Hematopoietic multipotent progenitor cell (in vitro differentiated cells): Measurements from ENCODE around the gene SLBP. TPM values are rescaled to one million over a fixed set of nuclear protein-coding genes. Genes with fewer than 3 reads are reported as not detected.

Source experiments
- DNase-seq, 3 donors: peaks; one replicate each; pipeline ENCODE4 v3.0.0-alpha.2; 2011 to 2015; ENCODE audit warnings: low read depth in 2 of 3, low spot score in 2 of 3
- small RNA-seq: library from RNA; depleted of rRNA; stranded (forward); fragments of <200 nt; gene quantifications from one replicate; pipeline ENCODE3, GENCODE V24; 2012
- total RNA-seq: library from RNA; depleted of rRNA; stranded (reverse); fragments of >200 nt; gene quantifications from one replicate; pipeline ENCODE4 v1.2.3, GENCODE V29; 2012

SLBP gene
- total RNA-seq, 1 donor: 39.0 TPM

- no peak for DNase-seq
Observed at GRCh38 chr4:1658146-1658545, 54.0 kb downstream of the SLBP start.

GRCh38 chr4:1656986-1657385 lies 55.1 kb downstream of the SLBP start:
- DNase-seq: no peak

GRCh38 chr4:1656132-1656531 lies 56.0 kb downstream of the SLBP start:
- DNase-seq: no peak

GRCh38 chr4:1655676-1656075 lies 56.4 kb downstream of the SLBP start:
- DNase-seq: no peak

- DNase-seq: no peak
Observed at GRCh38 chr4:1655081-1655480, 57.0 kb downstream of the SLBP start.

DNA sequence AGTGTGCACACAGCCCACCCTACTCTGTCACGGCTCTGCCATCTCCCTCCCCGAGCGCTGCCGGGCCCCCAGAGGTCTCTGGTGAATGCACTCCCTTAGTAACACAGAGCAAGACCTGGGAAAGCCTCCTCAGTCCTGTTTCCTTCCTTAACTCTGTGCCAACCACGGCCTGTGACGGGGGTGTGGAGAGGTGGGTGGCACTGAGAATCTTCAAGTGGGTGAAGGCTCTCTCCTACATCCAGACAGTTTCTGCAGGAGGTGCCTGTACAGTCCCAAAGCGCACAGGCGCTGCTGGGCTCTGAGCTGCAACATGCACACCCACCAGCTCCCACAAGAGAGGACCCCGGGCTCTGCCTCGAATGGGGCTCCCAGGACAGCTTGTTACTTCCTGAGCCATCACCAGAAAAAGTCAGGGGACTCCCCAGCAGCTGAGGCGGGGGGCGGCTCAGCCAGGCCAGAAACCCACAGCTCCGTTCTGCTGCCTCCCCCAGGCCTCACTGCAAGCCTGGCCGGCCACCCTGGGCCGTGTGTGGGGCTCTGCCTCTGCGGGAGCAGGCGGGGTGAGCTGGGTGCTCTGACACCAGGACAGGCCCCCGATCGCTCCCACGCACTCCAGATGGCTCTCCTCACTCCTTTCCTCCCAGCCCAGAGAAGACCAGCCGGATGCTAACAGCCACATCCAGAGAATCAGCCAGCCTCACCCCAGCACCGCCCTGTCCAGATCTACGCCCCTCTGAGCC lies 57.7 kb downstream of the SLBP start:
- no peak for DNase-seq

DNA sequence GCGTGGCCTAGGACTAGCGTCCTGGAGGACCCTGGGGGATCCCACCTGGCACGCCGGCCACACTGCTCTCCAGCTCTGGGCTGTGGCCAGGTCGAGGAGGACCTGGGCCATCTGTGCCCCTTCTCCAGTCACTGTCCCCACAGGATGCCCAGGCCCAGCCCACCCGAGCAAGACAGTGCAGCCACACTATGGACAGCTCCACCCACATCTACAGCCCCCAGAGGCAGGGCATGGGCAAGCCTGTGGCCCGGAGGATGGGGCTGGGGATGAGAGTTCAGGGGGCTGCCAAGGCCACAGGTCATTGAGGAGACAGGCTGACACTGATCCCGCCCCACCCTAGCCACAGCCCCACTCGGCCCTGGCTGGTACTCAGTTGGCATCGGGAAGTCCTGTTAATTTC lies 58.3 kb downstream of the SLBP start:
- no peak for DNase-seq

DNA sequence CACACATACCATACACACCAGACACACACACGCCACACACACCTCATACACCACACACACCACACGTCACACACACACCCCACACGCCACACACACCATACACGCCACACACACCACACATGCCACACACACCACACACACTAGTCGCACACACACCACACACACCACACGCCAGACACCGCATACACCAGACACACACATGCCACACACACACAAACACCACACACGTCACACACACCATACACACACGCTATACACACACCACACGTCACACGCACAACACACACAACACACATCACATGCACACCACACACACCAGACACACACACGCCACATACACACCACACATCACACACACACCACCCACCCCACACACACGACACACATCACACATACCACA lies 60.0 kb downstream of the SLBP start:
- no peak for DNase-seq

GRCh38 chr4:1651609-1652008 lies 60.5 kb downstream of the SLBP start:
- DNase-seq: no peak

GRCh38 chr4:1648962-1649361 lies 63.2 kb downstream of the SLBP start:
- no peak for DNase-seq

DNA sequence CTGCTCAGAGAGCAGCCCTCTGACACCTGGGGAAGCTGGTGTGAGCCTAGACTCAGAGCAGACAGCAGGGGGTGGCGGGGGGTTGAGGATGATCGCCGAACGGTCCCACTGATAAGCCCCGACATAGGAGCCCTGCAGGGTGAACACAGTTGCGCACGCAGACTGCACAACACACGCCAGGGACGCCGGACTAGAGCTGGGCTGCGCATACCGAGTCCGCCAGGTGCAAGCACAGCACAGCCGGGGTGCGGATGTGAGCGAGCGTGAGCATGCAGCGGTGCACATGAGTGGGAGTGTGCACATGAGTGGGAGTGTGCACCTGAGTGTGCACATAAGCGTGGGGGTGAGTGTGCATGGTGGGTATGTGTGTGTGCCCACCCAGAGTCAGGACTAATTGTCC lies 64.7 kb downstream of the SLBP start:
- DNase-seq: no peak

DNA sequence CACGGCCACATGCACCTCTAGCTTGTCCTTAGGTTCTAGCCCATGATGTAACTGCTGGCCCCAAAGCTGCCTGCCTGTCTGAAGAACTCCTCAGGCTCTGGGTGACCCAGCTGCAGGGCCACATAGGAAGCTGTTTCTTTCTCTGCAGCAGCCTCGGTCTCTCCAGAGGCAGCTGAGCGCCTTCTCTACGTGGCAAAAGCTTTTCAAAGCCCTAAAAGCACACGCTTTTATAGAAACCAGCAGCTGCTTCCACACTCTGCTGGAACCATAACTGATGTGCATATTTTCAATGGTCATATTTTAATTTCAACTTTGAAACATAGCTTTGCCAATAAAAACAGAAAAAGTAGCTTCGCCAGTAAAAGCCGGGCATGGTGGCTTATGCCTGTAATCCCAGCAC lies 65.4 kb downstream of the SLBP start:
- no peak for DNase-seq

GRCh38 chr4:1644891-1645657 lies 67.0 kb downstream of the SLBP start:
- no peak for DNase-seq

DNA sequence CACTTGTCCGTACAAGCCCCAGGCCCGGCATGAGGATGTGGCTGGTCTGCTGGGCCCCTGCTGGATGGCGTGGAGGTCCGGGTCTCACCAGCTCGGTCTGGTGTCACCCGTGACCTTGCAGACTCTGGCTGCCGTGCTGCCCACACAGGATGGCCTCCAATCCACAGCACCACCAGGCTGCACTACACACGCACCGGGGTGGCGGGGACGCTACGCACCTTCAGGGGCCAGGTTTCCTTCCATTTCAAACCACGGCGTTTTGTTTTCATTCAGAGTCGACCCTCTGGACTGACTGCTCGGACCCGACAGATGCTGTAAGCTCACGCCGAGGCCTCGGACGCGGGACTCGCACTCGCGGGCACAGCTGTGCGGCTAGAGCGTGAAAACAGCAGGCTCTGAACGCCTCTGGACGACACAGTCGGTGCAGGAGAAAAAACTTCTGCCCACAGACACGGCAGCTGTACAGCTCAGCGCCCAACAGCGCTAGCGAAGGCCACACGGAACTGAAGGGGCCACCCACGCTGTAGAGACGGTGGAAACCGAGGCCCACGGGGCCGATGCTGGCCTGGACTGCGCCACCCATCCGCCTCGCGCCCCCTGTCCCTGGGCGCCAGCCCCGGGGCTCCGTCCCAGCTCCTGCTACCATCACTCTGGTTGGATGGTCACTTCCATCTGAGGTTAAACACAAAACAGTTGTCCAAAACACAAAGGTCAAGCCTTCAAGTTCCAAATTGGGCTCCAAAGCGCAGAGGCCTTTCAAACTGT lies 68.0 kb downstream of the SLBP start:
- DNase-seq: no peak

Small RNAs within 50 kb of the gene (small RNA-seq; reads per million reads assigned to genes)
- not detected for gene RF00019

Other genes starting within 250 kb of the SLBP start
- gene FAM53A, start 28.0 kb downstream of the SLBP start, total RNA-seq: 9.4 TPM
- gene TMEM129, start 9.0 kb upstream of the SLBP start, total RNA-seq: 46.3 TPM
- gene TACC3, start 9.2 kb upstream of the SLBP start, total RNA-seq: 49.3 TPM
- gene FGFR3, start 81.0 kb upstream of the SLBP start, total RNA-seq: 0.54 TPM
- gene LETM1, start 143.8 kb upstream of the SLBP start, total RNA-seq: 75.9 TPM
- gene NSD2, start 159.1 kb upstream of the SLBP start, total RNA-seq: 41.7 TPM